B cell (primary cell): ENCODE measurements around the gene KARS1. TPM values are rescaled to one million over a fixed set of nuclear protein-coding genes. Genes with fewer than 3 reads are reported as not detected.
A peak's percentile ranks its signal among the peaks of the same experiment; 100 is the strongest.

Experiments used
- ATAC-seq: fragments of 200-7000 bp; cut with Tn5 transposase; one replicate; pipeline ENCODE4 v1.10.0; 2021; ENCODE audit warnings: low read depth, mild to moderate bottlenecking, moderate number of reproducible peaks, moderate library complexity
- CTCF ChIA-PET: fragments of 350-600 bp; sonication (Branson Sonifier 250); formaldehyde crosslinking; loops from one replicate; lab custom pipeline; 2021; ENCODE audit warnings: antibody characterized with exemption, inconsistent platforms; lab: Charles Lee
- POLR2A ChIA-PET: fragments of 350-600 bp; sonication (Branson Sonifier 250); formaldehyde crosslinking; loops from one replicate; lab custom pipeline; 2021; ENCODE audit warnings: antibody characterized with exemption; lab: Charles Lee
- DNase-seq: peaks from one replicate; pipeline ENCODE4 v3.0.0; 2013
- H2AFZ ChIP-seq: 2 replicates; pipeline ENCODE4 v1.6.1; 2012; ENCODE audit warnings: mild to moderate bottlenecking, low read depth, low read length; ENCODE audit not compliant: insufficient read depth, poor library complexity, severe bottlenecking
- H3K27ac ChIP-seq, 2 donors: 1 replicate in 1 of 2; 2 replicates in 1 of 2; pipeline ENCODE4 v1.5.1; 2012 to 2013; ENCODE audit warnings: low read length in 2 of 2, mild to moderate bottlenecking in 2 of 2, moderate library complexity in 1 of 2
- H3K27me3 ChIP-seq, 4 experiments: fragments of 200-600 bp in 1 of 4; sonication (generic) in 1 of 4; replicated peaks in 1 of 4; 1 replicate in 2 of 4; 2 replicates in 2 of 4; pipeline versions ENCODE4 v1.6.1 to v1.7.0; 2013 to 2016; ENCODE audit warnings: low read length in 3 of 4, mild to moderate bottlenecking in 2 of 4, mixed read lengths in 1 of 4, moderate library complexity in 1 of 4; ENCODE audit not compliant: insufficient read depth in 4 of 4, control insufficient read depth in 3 of 4; ENCODE audit errors: control extremely low read depth in 1 of 4
- H3K36me3 ChIP-seq, 2 experiments: replicated peaks in 1 of 2; 1 replicate in 1 of 2; 2 replicates in 1 of 2; pipeline versions ENCODE4 v1.6.1 to v1.7.1; 2013; ENCODE audit warnings: low read length in 1 of 2; ENCODE audit not compliant: insufficient read depth in 2 of 2, control insufficient read depth in 1 of 2; ENCODE audit errors: control extremely low read depth in 1 of 2, extremely low read depth in 1 of 2
- H3K4me1 ChIP-seq, 2 donors: fragments of 200-600 bp in 1 of 2; sonication (generic) in 1 of 2; 1 replicate in 1 of 2; 2 replicates in 1 of 2; pipeline versions ENCODE4 v1.5.1 to v1.6.1; 2013 to 2017; ENCODE audit warnings: low read length in 2 of 2; ENCODE audit not compliant: control insufficient read depth in 2 of 2, insufficient read depth in 2 of 2
- H3K4me2 ChIP-seq: replicated peaks from 2 replicates; pipeline ENCODE3; 2012; ENCODE audit warnings: mild to moderate bottlenecking, low read depth, low read length; ENCODE audit not compliant: poor library complexity, severe bottlenecking
- H3K4me3 ChIP-seq, 5 experiments: fragments of 200-600 bp in 1 of 5; sonication (generic) in 1 of 5; 1 replicate in 3 of 5; 2 replicates in 2 of 5; pipeline versions ENCODE4 v1.5.1 to v1.7.0; 2011 to 2016; ENCODE audit warnings: low read length in 4 of 5, mild to moderate bottlenecking in 4 of 5, low read depth in 2 of 5, control low read depth in 1 of 5, moderate library complexity in 1 of 5; ENCODE audit not compliant: insufficient read depth in 1 of 5; ENCODE audit errors: control extremely low read depth in 1 of 5, extremely low read depth in 1 of 5
- H3K79me2 ChIP-seq: fragments of 200-600 bp; sonication (generic); one replicate; pipeline ENCODE4 v1.6.0; 2016; ENCODE audit warnings: low read length; ENCODE audit not compliant: control insufficient read depth, insufficient read depth
- H3K9ac ChIP-seq: fragments of 200-600 bp; sonication (generic); 2 replicates; pipeline ENCODE4 v1.6.1; 2017; ENCODE audit warnings: mild to moderate bottlenecking, low read length, moderate library complexity
- H3K9me3 ChIP-seq, 3 donors: one replicate each; pipeline versions ENCODE4 v1.6.1 to v1.7.1; 2013; ENCODE audit warnings: low read length in 2 of 3; ENCODE audit not compliant: control insufficient read depth in 2 of 3, insufficient read depth in 1 of 3; ENCODE audit errors: control extremely low read depth in 1 of 3
- H4K20me1 ChIP-seq: 2 replicates; pipeline ENCODE4 v1.6.0; 2012; ENCODE audit warnings: mild to moderate bottlenecking, low read length; ENCODE audit not compliant: insufficient read depth, control insufficient read depth, poor library complexity, severe bottlenecking
- H3K27ac Mint-ChIP-seq: one replicate; pipeline ENCODE4 v1.8.0; 2021; ENCODE audit warnings: mixed read lengths
- H3K27me3 Mint-ChIP-seq: one replicate; pipeline ENCODE4 v1.8.0; 2021; ENCODE audit warnings: mixed read lengths
- H3K4me1 Mint-ChIP-seq: one replicate; pipeline ENCODE4 v1.8.0; 2021; ENCODE audit warnings: mixed read lengths
- H3K4me3 Mint-ChIP-seq: one replicate; pipeline ENCODE4 v1.8.0; 2021; ENCODE audit warnings: mixed read lengths
- H3K9me3 Mint-ChIP-seq: one replicate; pipeline ENCODE4 v1.8.0; 2022; ENCODE audit warnings: mixed read lengths; ENCODE audit not compliant: insufficient read depth
- EZH2 ChIP-seq: IDR thresholded peaks from 2 replicates; pipeline ENCODE4 v1.6.1; 2012; ENCODE audit warnings: borderline replicate concordance, low read depth, mild to moderate bottlenecking, moderate library complexity, low read length; ENCODE audit not compliant: insufficient read depth, poor library complexity, severe bottlenecking
- WGBS: methylation state at CpG from one replicate; pipeline ENCODE4 v1.1.5; 2013; ENCODE audit warnings: missing lambda C conversion rate; ENCODE audit not compliant: insufficient coverage; 5-methylcytosine and 5-hydroxymethylcytosine counted together
- intact Hi-C: fragments of 100-400 bp; cut with micrococcal nuclease; formaldehyde crosslinking; loops from one replicate; pipeline ENCODE4 v1.10.0; 2022
- polyA plus RNA-seq: library from polyadenylated mRNA; depleted of rRNA; stranded (reverse); fragments of >200 nt; gene quantifications from 2 replicates; pipeline ENCODE4 v1.2.3, GENCODE V29; 2012
- total RNA-seq, 2 donors: library from RNA; stranded (reverse); fragments of 120-200 nt in 1 of 2; gene quantifications; 1 replicate in 1 of 2; 2 replicates in 1 of 2; pipeline versions ENCODE4 v1.2.3 to v1.2.4, GENCODE V29; 2013 to 2022
- TF ChIP-seq, protein P1 (sequence below): fragments of 200-600 bp; IDR thresholded peaks from one replicate; pipeline ENCODE4 v1.8.0; 2022; ENCODE audit warnings: antibody characterized with exemption, mild to moderate bottlenecking

Gene KARS1
- total and polyA plus RNA-seq, 2 donors (not counting 1 experiment from before 2014, with no cell fraction given): 70.7 to 114 TPM

DNA sequence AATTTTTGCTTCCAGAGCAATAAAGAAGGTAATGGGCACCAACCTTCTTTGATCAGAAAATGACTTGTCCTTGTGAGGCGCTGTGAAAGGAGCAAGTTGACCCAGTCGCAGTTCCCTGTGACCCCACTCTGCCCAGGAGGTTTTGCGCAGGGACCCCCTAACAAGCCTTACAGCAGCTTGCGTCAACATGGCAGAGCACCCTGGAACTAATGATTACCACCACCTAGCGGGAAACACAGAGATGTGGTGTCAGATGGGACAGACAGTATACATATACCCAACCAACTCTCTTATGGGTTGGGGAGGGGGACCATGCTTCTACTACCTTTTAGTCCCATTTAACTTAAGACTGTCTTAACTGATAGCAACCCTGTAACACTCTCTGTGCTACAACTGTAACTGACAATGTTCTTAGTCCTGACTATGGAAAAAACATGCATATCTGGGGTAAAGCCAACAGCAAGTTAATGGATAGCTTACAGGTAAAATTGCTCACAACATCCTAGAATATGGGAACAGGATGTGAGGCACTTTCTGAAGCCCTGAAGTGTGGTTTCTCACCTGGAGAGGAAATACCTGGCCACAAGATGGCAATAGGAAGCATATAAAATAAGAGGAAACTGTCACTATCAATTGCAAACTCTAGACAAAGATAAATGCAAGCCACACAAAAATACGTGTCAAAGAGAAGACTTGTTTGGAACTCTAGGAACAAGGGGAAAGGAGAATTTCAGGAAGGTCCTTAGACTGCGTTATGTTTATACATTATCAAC lies 3.0 kb downstream of the KARS1 start:
- H3K36me3 ChIP-seq: peaks cover 21 to 58% of the 10 kb centered on the region in 2 experiments
- no peak overlapping the region for H2AFZ ChIP-seq
- H3K27me3 ChIP-seq: no peaks in the 10 kb centered on the region
- H3K9me3 ChIP-seq: no peaks in the 10 kb centered on the region
- no peak for TF ChIP-seq EZH2
- TF ChIP-seq, protein P1, sequence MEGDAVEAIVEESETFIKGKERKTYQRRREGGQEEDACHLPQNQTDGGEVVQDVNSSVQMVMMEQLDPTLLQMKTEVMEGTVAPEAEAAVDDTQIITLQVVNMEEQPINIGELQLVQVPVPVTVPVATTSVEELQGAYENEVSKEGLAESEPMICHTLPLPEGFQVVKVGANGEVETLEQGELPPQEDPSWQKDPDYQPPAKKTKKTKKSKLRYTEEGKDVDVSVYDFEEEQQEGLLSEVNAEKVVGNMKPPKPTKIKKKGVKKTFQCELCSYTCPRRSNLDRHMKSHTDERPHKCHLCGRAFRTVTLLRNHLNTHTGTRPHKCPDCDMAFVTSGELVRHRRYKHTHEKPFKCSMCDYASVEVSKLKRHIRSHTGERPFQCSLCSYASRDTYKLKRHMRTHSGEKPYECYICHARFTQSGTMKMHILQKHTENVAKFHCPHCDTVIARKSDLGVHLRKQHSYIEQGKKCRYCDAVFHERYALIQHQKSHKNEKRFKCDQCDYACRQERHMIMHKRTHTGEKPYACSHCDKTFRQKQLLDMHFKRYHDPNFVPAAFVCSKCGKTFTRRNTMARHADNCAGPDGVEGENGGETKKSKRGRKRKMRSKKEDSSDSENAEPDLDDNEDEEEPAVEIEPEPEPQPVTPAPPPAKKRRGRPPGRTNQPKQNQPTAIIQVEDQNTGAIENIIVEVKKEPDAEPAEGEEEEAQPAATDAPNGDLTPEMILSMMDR: no peak
- ATAC-seq: no peak
- H3K9ac ChIP-seq: no peak overlapping the region
- no peak overlapping the region for H3K4me3 ChIP-seq
- no peaks in the 10 kb centered on the region for H3K9me3 Mint-ChIP-seq
- ChIA-PET POLR2A (interaction anchor here (1.0 kb wide), 1 partner anchor 22 kb away, joined by 3 read pairs; the partner anchor contains the start of gene ADAT1), CTCF (interaction anchor here (1.4 kb wide), 1 partner anchor 119 kb away, joined by 4 read pairs; no protein-coding TSS in a partner anchor)
- H3K4me1 ChIP-seq: peaks cover 26 to 27% of the 10 kb centered on the region in 2 donors
- H3K27me3 Mint-ChIP-seq: no peaks in the 10 kb centered on the region
- 93% methylated on average over 2 of the region's 7 CpGs for WGBS
- peak overlapping the region; percentile 23 for H3K27ac Mint-ChIP-seq
- DNase-seq: peak; percentile 40
- H3K4me3 Mint-ChIP-seq: peak overlapping the region; percentile 49
- intact Hi-C loops: loop anchor here (5.0 kb wide), 2 partner anchors 262 to 977 kb away; partner anchors contain the start of gene RFWD3
- peaks cover 86% of the 10 kb centered on the region for H3K79me2 ChIP-seq
- H3K4me1 Mint-ChIP-seq: peaks cover 29% of the 10 kb centered on the region
- H4K20me1 ChIP-seq: peaks cover 59% of the 10 kb centered on the region
- H3K27ac ChIP-seq: no peak overlapping the region
- no peak overlapping the region for H3K4me2 ChIP-seq

DNA sequence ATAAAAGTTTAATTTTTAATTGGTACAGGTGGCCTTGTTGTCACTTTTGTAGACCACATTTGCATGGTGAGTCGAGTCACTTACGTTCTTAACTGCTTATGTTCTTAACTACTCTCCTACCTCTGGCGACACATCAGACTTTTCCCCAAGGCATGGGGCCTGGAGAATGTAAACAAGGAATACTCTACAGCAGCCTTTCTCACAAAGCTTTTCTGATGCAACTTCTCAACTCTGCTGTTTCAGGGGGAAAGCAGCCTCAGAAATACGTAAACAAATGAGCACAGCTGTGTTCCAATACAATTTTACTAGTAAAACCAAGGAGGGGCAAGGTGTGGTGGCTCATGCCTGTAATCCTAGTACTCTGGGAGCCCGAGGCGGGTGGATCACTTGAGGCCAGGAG lies 6.9 kb downstream of the KARS1 start:
- ChIA-PET POLR2A (no interaction called here), CTCF (no interaction called here)
- Histone ChIP-seq H3K9me3 (no peaks in the 10 kb centered on the region), H2AFZ (no peak overlapping the region), H3K27me3 (no peaks in the 10 kb centered on the region), H3K9ac (no peak overlapping the region), H4K20me1 (peaks cover 68% of the 10 kb centered on the region), H3K4me3 (no peak overlapping the region), H3K79me2 (peaks cover 64% of the 10 kb centered on the region), H3K4me2 (no peak overlapping the region), H3K4me1 (peaks cover 12 to 13% of the 10 kb centered on the region in 2 donors), H3K36me3 (peaks cover 28 to 77% of the 10 kb centered on the region in 2 experiments), H3K27ac (no peak overlapping the region)
- H3K4me3 Mint-ChIP-seq: no peak overlapping the region
- ATAC-seq: no peak
- 100% methylated on average over 1 of the region's 6 CpGs for WGBS
- H3K9me3 Mint-ChIP-seq: no peaks in the 10 kb centered on the region
- no peak overlapping the region for H3K27ac Mint-ChIP-seq
- DNase-seq: no peak
- TF ChIP-seq, protein P1: no peak
- no peak for TF ChIP-seq EZH2
- H3K4me1 Mint-ChIP-seq: peaks cover 18% of the 10 kb centered on the region
- intact Hi-C loops: no loop called here
- H3K27me3 Mint-ChIP-seq: no peaks in the 10 kb centered on the region
